PC-3 (cell line): Measurements from ENCODE around the gene RYR2. TPM values are rescaled to one million over a fixed set of nuclear protein-coding genes. Genes with fewer than 3 reads are reported as not detected.

ENCODE experiments used
- ATAC-seq: fragments of 200-7000 bp; cut with Tn5 transposase; 2 replicates; pipeline ENCODE4 v1.9.1; 2020; ENCODE audit warnings: mild to moderate bottlenecking, moderate library complexity
- BruUV-seq: library from RNA; stranded (reverse); fragments of 400-500 nt; replicated peaks from 2 replicates; lab custom pipeline; 2021; lab: Mats Ljungman, UMichigan
- CTCF ChIA-PET: fragments of 300-600 bp; sonication (Branson Sonifier 250); formaldehyde crosslinking; loops from one replicate; lab custom pipeline; 2022; ENCODE audit warnings: antibody characterized with exemption; lab: Charles Lee
- POLR2A ChIA-PET: fragments of 300-600 bp; sonication (Branson Sonifier 250); formaldehyde crosslinking; loops from one replicate; lab custom pipeline; 2022; ENCODE audit warnings: antibody characterized with exemption; ENCODE audit not compliant: unreplicated experiment; lab: Charles Lee
- DNase-seq: peaks from one replicate; pipeline ENCODE4 v3.0.0-alpha.2; 2015
- H2AFZ ChIP-seq: fragments of 300-600 bp; sonication (generic); 2 replicates; pipeline ENCODE4 v1.6.0; 2016; ENCODE audit warnings: antibody characterized with exemption, low read length
- H3F3A ChIP-seq: fragments of 300-600 bp; sonication (generic); one replicate; pipeline ENCODE4 v1.6.0; 2017; ENCODE audit warnings: antibody characterized with exemption, low read length, control low read depth, mild to moderate bottlenecking; ENCODE audit not compliant: unreplicated experiment
- H3K27ac ChIP-seq: fragments of 300-600 bp; sonication (generic); 2 replicates; pipeline ENCODE4 v1.5.1; 2016; ENCODE audit warnings: mild to moderate bottlenecking, low read length
- H3K27me3 ChIP-seq: fragments of 300-600 bp; sonication (generic); 2 replicates; pipeline ENCODE4 v1.6.1; 2016; ENCODE audit warnings: low read length, mixed read lengths
- H3K36me3 ChIP-seq: fragments of 300-600 bp; sonication (generic); 2 replicates; pipeline ENCODE4 v1.6.1; 2016; ENCODE audit warnings: low read depth, mixed run types, low read length, mixed read lengths
- H3K4me1 ChIP-seq: fragments of 300-600 bp; sonication (generic); 2 replicates; pipeline ENCODE4 v1.5.1; 2016; ENCODE audit warnings: low read length; ENCODE audit not compliant: insufficient read depth
- H3K4me2 ChIP-seq: fragments of 300-600 bp; sonication (generic); 2 replicates; pipeline ENCODE4 v1.6.0; 2016; ENCODE audit warnings: low read length
- H3K4me3 ChIP-seq: fragments of 300-600 bp; sonication (generic); 2 replicates; pipeline ENCODE4 v1.5.1; 2016; ENCODE audit warnings: mild to moderate bottlenecking, low read length, mixed read lengths
- H3K79me2 ChIP-seq: fragments of 300-600 bp; sonication (generic); 2 replicates; pipeline ENCODE4 v1.6.1; 2017; ENCODE audit warnings: low read length, mixed read lengths
- H3K9ac ChIP-seq: fragments of 300-600 bp; sonication (generic); 2 replicates; pipeline ENCODE4 v1.6.0; 2016; ENCODE audit warnings: mild to moderate bottlenecking, low read length
- H3K9me2 ChIP-seq: fragments of 300-600 bp; sonication (generic); replicated peaks from 2 replicates; pipeline ENCODE4 v1.6.1; 2016; ENCODE audit warnings: mixed run types, low read length, mixed read lengths
- H3K9me3 ChIP-seq: fragments of 300-600 bp; sonication (generic); 2 replicates; pipeline ENCODE4 v1.6.1; 2016; ENCODE audit warnings: low read length, mixed read lengths
- H4K20me1 ChIP-seq: fragments of 300-600 bp; sonication (generic); 2 replicates; pipeline ENCODE4 v1.6.1; 2016; ENCODE audit warnings: low read length, mixed read lengths
- CTCF ChIP-seq: fragments of 300-600 bp; sonication (generic); conservative IDR thresholded peaks from 2 replicates; pipeline ENCODE4 v1.5.1; 2017; ENCODE audit warnings: antibody characterized with exemption, low read depth, mild to moderate bottlenecking, low read length
- EZH2 ChIP-seq: fragments of 300-600 bp; sonication (generic); IDR thresholded peaks from one replicate; pipeline ENCODE4 v1.6.1; 2017; ENCODE audit warnings: antibody characterized with exemption, mild to moderate bottlenecking, low read length; ENCODE audit not compliant: unreplicated experiment
- EZH2phosphoT487 ChIP-seq: fragments of 300-600 bp; sonication (generic); IDR thresholded peaks from 2 replicates; pipeline ENCODE4 v1.6.1; 2018; ENCODE audit warnings: mild to moderate bottlenecking, antibody characterized with exemption, low read length, borderline replicate concordance
- intact Hi-C: fragments of 100-400 bp; cut with micrococcal nuclease; formaldehyde crosslinking; loops from 2 replicates; pipeline ENCODE4 v1.9.0; 2023
- total RNA-seq: library from RNA; depleted of rRNA; stranded (reverse); fragments of >200 nt; gene quantifications from 2 replicates; pipeline ENCODE4 v1.2.3, GENCODE V29; 2014

Gene RYR2
- total RNA-seq, 1 experiment from 2014 or later = not detected

DNA sequence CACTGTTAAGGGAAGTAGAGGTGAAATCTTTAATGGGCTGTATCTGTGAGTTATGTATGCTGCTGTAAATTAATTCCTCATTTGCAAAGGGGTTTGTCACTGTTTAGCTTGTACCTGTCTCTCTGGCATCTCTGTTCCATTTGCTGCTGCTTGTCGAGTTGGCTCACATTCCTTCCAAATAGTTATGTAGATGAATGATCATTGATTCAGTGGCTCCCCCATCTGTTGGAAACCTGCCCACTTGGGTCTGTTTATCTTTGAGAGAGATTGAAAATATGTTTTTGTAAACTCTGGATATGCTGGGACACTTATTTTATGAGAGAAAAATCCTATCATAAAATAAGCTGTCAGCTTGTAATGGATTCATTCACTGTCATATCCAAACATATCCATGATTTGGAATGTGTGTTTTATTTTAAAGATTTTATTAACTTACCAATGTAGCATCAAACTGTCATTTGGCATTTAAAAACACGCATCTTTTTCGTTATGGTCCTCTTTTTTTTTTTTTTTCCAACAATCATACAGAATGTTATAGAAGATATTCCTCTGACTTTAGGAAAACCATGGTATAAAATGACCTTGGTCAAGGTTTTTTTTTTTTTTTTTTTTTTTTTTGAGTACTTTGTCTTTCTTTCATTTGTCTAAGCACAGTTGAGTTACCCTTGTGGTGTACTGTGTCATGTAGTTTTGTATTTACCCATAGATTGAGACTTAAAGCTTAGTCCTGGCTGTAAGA, 3.5 kb downstream of the RYR2 start:
- Histone ChIP-seq H3F3A (no peaks in the 10 kb centered on the region), H4K20me1 (no peaks in the 10 kb centered on the region), H2AFZ (no peak overlapping the region), H3K9me2 (no peaks in the 10 kb centered on the region), H3K9me3 (no peaks in the 10 kb centered on the region), H3K27ac (no peak overlapping the region), H3K79me2 (no peaks in the 10 kb centered on the region), H3K4me2 (no peak overlapping the region), H3K4me1 (no peaks in the 10 kb centered on the region), H3K27me3 (peaks cover 48% of the 10 kb centered on the region), H3K4me3 (no peak overlapping the region), H3K9ac (no peak overlapping the region), H3K36me3 (no peaks in the 10 kb centered on the region)
- DNase-seq (no peak), ATAC-seq (no peak)
- intact Hi-C loops = no loop called here
- ChIA-PET CTCF (no interaction called here), POLR2A (no interaction called here)
- no TSS peak for BruUV-seq
- TF ChIP-seq EZH2 = no peak
- TF ChIP-seq EZH2phosphoT487 = no peak
- no peak for TF ChIP-seq CTCF

DNA sequence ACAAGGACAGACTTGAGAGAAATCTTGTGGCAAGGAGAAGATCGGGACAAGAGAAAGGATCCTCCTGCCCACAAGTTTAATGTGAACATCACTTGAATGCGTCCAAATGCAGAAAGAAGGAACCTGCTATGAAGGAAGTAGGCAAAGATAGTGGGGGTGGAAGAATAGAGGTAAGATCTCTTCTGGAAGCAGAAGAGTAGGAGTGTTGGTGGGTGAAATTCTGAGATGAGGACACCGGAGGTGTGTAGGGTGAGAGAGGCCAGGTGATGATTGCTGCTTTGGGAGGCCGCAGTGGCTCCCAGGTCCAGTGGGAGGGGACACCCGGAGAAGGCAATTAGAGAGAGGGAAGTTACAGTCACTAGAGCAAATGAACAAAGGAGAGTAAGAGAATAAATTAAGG, 6.8 kb downstream of the RYR2 start:
- Histone ChIP-seq H3K4me1 (no peaks in the 10 kb centered on the region), H3K79me2 (no peaks in the 10 kb centered on the region), H3K4me3 (no peak overlapping the region), H3K4me2 (no peak overlapping the region), H3K27me3 (peaks cover 73% of the 10 kb centered on the region), H3K36me3 (no peaks in the 10 kb centered on the region), H4K20me1 (no peaks in the 10 kb centered on the region), H3K9me3 (no peaks in the 10 kb centered on the region), H3F3A (no peaks in the 10 kb centered on the region), H3K9ac (no peak overlapping the region), H3K27ac (no peak overlapping the region), H2AFZ (no peak overlapping the region), H3K9me2 (no peaks in the 10 kb centered on the region)
- ChIA-PET CTCF (no interaction called here), POLR2A (no interaction called here)
- BruUV-seq = no TSS peak
- intact Hi-C loops = no loop called here
- DNase-seq (no peak), ATAC-seq (no peak)
- TF ChIP-seq CTCF (no peak), EZH2 (no peak), EZH2phosphoT487 (no peak)

- Histone ChIP-seq H3F3A (no peaks in the 10 kb centered on the region), H3K4me2 (no peak overlapping the region), H3K9me2 (no peaks in the 10 kb centered on the region), H3K36me3 (no peaks in the 10 kb centered on the region), H4K20me1 (no peaks in the 10 kb centered on the region), H3K79me2 (no peaks in the 10 kb centered on the region), H3K4me1 (no peaks in the 10 kb centered on the region), H3K27me3 (peaks cover 75% of the 10 kb centered on the region), H2AFZ (no peak overlapping the region), H3K27ac (no peak overlapping the region), H3K9ac (no peak overlapping the region), H3K4me3 (no peak overlapping the region), H3K9me3 (no peaks in the 10 kb centered on the region)
- intact Hi-C loops = no loop called here
- no peak for TF ChIP-seq CTCF
- TF ChIP-seq EZH2phosphoT487 = no peak
- no peak for TF ChIP-seq EZH2
- ATAC-seq (no peak), DNase-seq (no peak)
- BruUV-seq = no TSS peak
- POLR2A ChIA-PET = no interaction called here
- CTCF ChIA-PET = no interaction called here
Observed at GRCh38 chr1:237050185-237050584, 8.2 kb downstream of the RYR2 start.
